ENCODE measurements around the gene POLA1. TPM values are rescaled to one million over a fixed set of nuclear protein-coding genes. Genes with fewer than 3 reads are reported as not detected.

The POLA1 gene
- total and polyA plus RNA-seq, 2 of the 4 experiments (the other 2 are of a cell fraction): 4.0 to 15.1 TPM

DNA sequence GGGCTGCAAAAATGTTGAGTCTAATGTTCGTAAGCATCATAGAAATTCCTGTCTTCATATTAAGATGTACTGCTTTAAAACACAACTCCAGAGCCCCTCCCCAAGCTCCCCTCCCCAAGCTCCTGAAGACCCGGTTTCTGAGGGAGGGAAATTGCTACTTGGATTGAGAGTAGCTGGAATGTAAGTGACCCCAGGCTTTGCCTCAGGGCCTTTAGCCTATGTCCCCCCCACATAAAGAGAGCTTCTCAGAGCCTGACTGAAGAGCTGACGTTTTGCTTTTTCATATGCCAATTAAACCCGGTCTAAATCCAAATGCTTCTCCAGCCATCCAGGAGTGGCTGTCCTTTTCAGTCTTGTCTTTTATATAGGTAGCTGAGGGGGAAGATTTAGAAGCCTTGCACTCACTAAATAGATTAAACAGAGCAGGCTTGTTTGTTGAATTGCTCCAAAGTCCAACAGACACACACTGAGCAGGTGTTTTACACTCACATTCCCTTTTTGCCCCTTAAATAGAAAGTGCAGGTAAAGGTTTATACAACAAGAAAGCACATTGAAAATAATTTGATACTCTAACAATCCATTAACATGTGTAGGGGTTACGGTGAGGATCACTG is 302.5 kb downstream of the POLA1 start:
- Histone ChIP-seq H3K4me3 (ENCODE audit: insufficient read depth, low read depth, low read length) (no peak overlapping the region), H2AFZ (replicated peaks; ENCODE audit: low read length, poor library complexity) (no peak overlapping the region), H2AK9ac (replicated peaks; ENCODE audit: low read depth, low read length, poor library complexity) (no peak overlapping the region), H3K56ac (ENCODE audit: extremely low read depth, insufficient read depth, low read length) (no peak overlapping the region), H3K4ac (ENCODE audit: low read depth, low read length) (no peak overlapping the region), H4K20me1 (ENCODE audit: insufficient read depth, low read length) (no peaks in the 10 kb centered on the region), H3K9me1 (ENCODE audit: insufficient read depth, low read length) (no peaks in the 10 kb centered on the region), H3K4me2 (ENCODE audit: low read depth, low read length) (no peak overlapping the region), H2BK120ac (ENCODE audit: low read depth, low read length) (no peak overlapping the region), H4K8ac (ENCODE audit: low read depth in 2 of 2, low read length in 2 of 2) (no peak overlapping the region), H3K4me1 (ENCODE audit: control insufficient read depth, insufficient read depth, low read length) (no peaks in the 10 kb centered on the region), H3K9ac (ENCODE audit: low read depth, low read length) (no peak overlapping the region), H3K14ac (replicated peaks; ENCODE audit: low read depth, low read length) (no peak overlapping the region), H2BK15ac (ENCODE audit: low read depth, low read length) (no peak overlapping the region), H3K23ac (ENCODE audit: low read depth, low read length) (no peak overlapping the region), H2AK5ac (ENCODE audit: low read depth, low read length) (no peak overlapping the region), H3K9me3 (ENCODE audit: control insufficient read depth, insufficient read depth, low read length) (no peaks in the 10 kb centered on the region), H3K79me1 (ENCODE audit: low read depth in 1 of 2, low read length in 2 of 2) (no peaks in the 10 kb centered on the region), H3K27ac (ENCODE audit: insufficient read depth, low read length) (no peak overlapping the region), H4K5ac (ENCODE audit: low read depth, low read length) (no peak overlapping the region), H3K36me3 (ENCODE audit: control insufficient read depth, insufficient read depth, low read length) (no peaks in the 10 kb centered on the region), H2BK5ac (ENCODE audit: low read depth, low read length, poor library complexity, severe bottlenecking) (no peak overlapping the region), H2BK20ac (ENCODE audit: low read depth, low read length) (no peak overlapping the region), H4K91ac (ENCODE audit: insufficient read depth, low read depth, low read length) (no peak overlapping the region), H3K27me3 (ENCODE audit: control insufficient read depth, insufficient read depth, low read length) (peaks cover 1% of the 10 kb centered on the region; the same call in 1 of the 2 replicates), H3K18ac (ENCODE audit: low read depth, low read length) (no peak overlapping the region)
- ATAC-seq (ENCODE audit: low read depth) (no peak), DNase-seq (no peak)
- ChIA-PET CTCF (no interaction called here), POLR2A (ENCODE audit: unreplicated experiment) (no interaction called here)
- BruUV-seq (replicated peaks): no TSS peak
- in situ Hi-C loops (cut with MboI; ENCODE audit: low sequenced_read_pairs) (no loop called here), dilution Hi-C loops (cut with HindIII; ENCODE audit: low sequenced_read_pairs, unreplicated experiment) (no loop called here), intact Hi-C loops (cut with micrococcal nuclease) (no loop called here)
- WGBS, 2 experiments (ENCODE audit: extremely low coverage in 2 of 2, insufficient read length in 1 of 2): no CpG with 5 or more reads among the region's 5 CpGs
- TF ChIP-seq MAZ (IDR thresholded peaks at IDR 0.05; ENCODE audit: borderline replicate concordance, low read depth, low read length) (no peak), SMC3 (IDR thresholded peaks at IDR 0.05; ENCODE audit: low read depth, low read length) (no peak), NFE2L2 (IDR thresholded peaks at IDR 0.05; ENCODE audit: low read depth, low read length) (no peak), POLR2A (IDR thresholded peaks at IDR 0.05; ENCODE audit: low read depth, low read length) (no peak), BHLHE40 (IDR thresholded peaks at IDR 0.05; ENCODE audit: low read depth, low read length) (no peak)
- TF ChIP-seq, protein P1, sequence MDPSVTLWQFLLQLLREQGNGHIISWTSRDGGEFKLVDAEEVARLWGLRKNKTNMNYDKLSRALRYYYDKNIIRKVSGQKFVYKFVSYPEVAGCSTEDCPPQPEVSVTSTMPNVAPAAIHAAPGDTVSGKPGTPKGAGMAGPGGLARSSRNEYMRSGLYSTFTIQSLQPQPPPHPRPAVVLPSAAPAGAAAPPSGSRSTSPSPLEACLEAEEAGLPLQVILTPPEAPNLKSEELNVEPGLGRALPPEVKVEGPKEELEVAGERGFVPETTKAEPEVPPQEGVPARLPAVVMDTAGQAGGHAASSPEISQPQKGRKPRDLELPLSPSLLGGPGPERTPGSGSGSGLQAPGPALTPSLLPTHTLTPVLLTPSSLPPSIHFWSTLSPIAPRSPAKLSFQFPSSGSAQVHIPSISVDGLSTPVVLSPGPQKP (IDR thresholded peaks at IDR 0.05; ENCODE audit: borderline replicate concordance, low read depth, low read length): no peak

Data from IMR-90 (cell line).